Measurements from ENCODE around the gene DNAAF1. TPM values are rescaled to one million over a fixed set of nuclear protein-coding genes. Genes with fewer than 3 reads are reported as not detected.

Gene DNAAF1
- total RNA-seq, 4 donors from 2014 or later, result not detected

- no peaks in the 10 kb centered on the region for H3K27me3 ChIP-seq
- H3K36me3 ChIP-seq, result no peaks in the 10 kb centered on the region
- no peaks in the 10 kb centered on the region for H3K9me3 ChIP-seq
- no peaks in the 10 kb centered on the region for H3K4me1 ChIP-seq
- no peak for DNase-seq
- intact Hi-C loops (cut with DNase I; ENCODE audit: low total_unique reads), result no loop called here
- TF ChIP-seq POLR2AphosphoS5 (IDR thresholded peaks at IDR 0.05) (no peak), EP300 (IDR thresholded peaks at IDR 0.05; ENCODE audit: low read depth) (no peak), CTCF (IDR thresholded peaks at IDR 0.05) (no peak), POLR2A (IDR thresholded peaks at IDR 0.05) (no peak)
- H3K27ac ChIP-seq, result no peak overlapping the region
- in situ Hi-C loops (cut with MboI; ENCODE audit: low pct_ligation_motif_present in 1 of 4, low pct_unique_long_range_greater_than_20kb in 1 of 4, low sequenced_read_pairs in 3 of 4), result loop anchor here in 2 of 4 donors (25.0 kb wide), 2 partner anchors 232 to 382 kb away; partner anchors contain the start of genes HSBP1 (in 1 of the 2), NECAB2 (in 1 of the 2) and OSGIN1 (in 1 of the 2)
- WGBS, 2 donors (ENCODE audit: low coverage in 1 of 2), result 74 to 100% methylated on average over 3 to 33 of the region's 34 CpGs
- no peak overlapping the region for H3K4me3 ChIP-seq
Measured at GRCh38 chr16:84194470-84195200, 49.5 kb downstream of the DNAAF1 start.

GRCh38 chr16:84195201-84196093, 50.3 kb downstream of the DNAAF1 start:
- 60 to 89% methylated on average over 3 to 34 of the region's 38 CpGs for WGBS, 2 donors (ENCODE audit: low coverage in 1 of 2)
- Histone ChIP-seq H3K9me3 (no peaks in the 10 kb centered on the region), H3K4me1 (no peaks in the 10 kb centered on the region), H3K27ac (no peak overlapping the region), H3K36me3 (no peaks in the 10 kb centered on the region), H3K27me3 (no peaks in the 10 kb centered on the region), H3K4me3 (no peak overlapping the region)
- intact Hi-C loops (cut with DNase I; ENCODE audit: low total_unique reads), result no loop called here
- TF ChIP-seq CTCF (IDR thresholded peaks at IDR 0.05), result no peak
- no peak for TF ChIP-seq EP300 (IDR thresholded peaks at IDR 0.05; ENCODE audit: low read depth)
- no peak for TF ChIP-seq POLR2AphosphoS5 (IDR thresholded peaks at IDR 0.05)
- no peak for TF ChIP-seq POLR2A (IDR thresholded peaks at IDR 0.05)
- DNase-seq, result no peak
- in situ Hi-C loops (cut with MboI; ENCODE audit: low pct_ligation_motif_present in 1 of 4, low pct_unique_long_range_greater_than_20kb in 1 of 4, low sequenced_read_pairs in 3 of 4), result loop anchor here in 2 of 4 donors (25.0 kb wide), 2 partner anchors 233 to 383 kb away; partner anchors contain the start of genes HSBP1 (in 1 of the 2), NECAB2 (in 1 of the 2) and OSGIN1 (in 1 of the 2)

- no peaks in the 10 kb centered on the region for H3K36me3 ChIP-seq
- H3K27me3 ChIP-seq, result no peaks in the 10 kb centered on the region
- H3K4me1 ChIP-seq, result no peaks in the 10 kb centered on the region
- no peak overlapping the region for H3K4me3 ChIP-seq
- H3K27ac ChIP-seq, result no peak overlapping the region
- intact Hi-C loops (cut with DNase I; ENCODE audit: low total_unique reads), result no loop called here
- no peak for TF ChIP-seq CTCF (IDR thresholded peaks at IDR 0.05)
- no peak for TF ChIP-seq POLR2AphosphoS5 (IDR thresholded peaks at IDR 0.05)
- in situ Hi-C loops (cut with MboI; ENCODE audit: low pct_ligation_motif_present in 1 of 4, low pct_unique_long_range_greater_than_20kb in 1 of 4, low sequenced_read_pairs in 3 of 4), result loop anchor here in 2 of 4 donors (25.0 kb wide), 2 partner anchors 234 to 384 kb away; partner anchors contain the start of genes HSBP1 (in 1 of the 2), NECAB2 (in 1 of the 2) and OSGIN1 (in 1 of the 2)
- DNase-seq, result no peak
- WGBS, 2 donors (ENCODE audit: low coverage in 1 of 2), result 91% methylated on average over 16 of the region's 16 CpGs; no CpG with 5 or more reads in 1 of the 2 donors
- no peaks in the 10 kb centered on the region for H3K9me3 ChIP-seq
Measured at GRCh38 chr16:84196101-84196500, 51.0 kb downstream of the DNAAF1 start.

Measured in transverse colon (tissue), 4 donors.